ENCODE data around the gene SLC35F4. TPM values are rescaled to one million over a fixed set of nuclear protein-coding genes. Genes with fewer than 3 reads are reported as not detected.

The SLC35F4 gene
- not detected in 2 replicates for total RNA-seq
- long read RNA-seq: 0 reads

GRCh38 chr14:57865403-57866198, at the start of gene SLC35F4:
Gene SLC35F4 (minus strand): TSS chr14:57866092.
- H3K4me3 Mint-ChIP-seq (ENCODE audit: unreplicated experiment): no peak within 1 kb of the TSS
- no peak for TF ChIP-seq CTCF (IDR thresholded peaks at IDR 0.05)
- DNase-seq (ENCODE audit: extremely low spot score, unreplicated experiment): no peak
- H3K27ac Mint-ChIP-seq (ENCODE audit: unreplicated experiment): no peak within 1 kb of the TSS
- no peaks in the 10 kb centered on the region for H3K36me3 Mint-ChIP-seq (ENCODE audit: unreplicated experiment)
- H3K27me3 Mint-ChIP-seq (ENCODE audit: unreplicated experiment): peaks cover 29% of the 10 kb centered on the region
- no peaks in the 10 kb centered on the region for H3K4me1 Mint-ChIP-seq (ENCODE audit: unreplicated experiment)
- no peaks in the 10 kb centered on the region for H3K9me3 Mint-ChIP-seq (ENCODE audit: unreplicated experiment)

DNA sequence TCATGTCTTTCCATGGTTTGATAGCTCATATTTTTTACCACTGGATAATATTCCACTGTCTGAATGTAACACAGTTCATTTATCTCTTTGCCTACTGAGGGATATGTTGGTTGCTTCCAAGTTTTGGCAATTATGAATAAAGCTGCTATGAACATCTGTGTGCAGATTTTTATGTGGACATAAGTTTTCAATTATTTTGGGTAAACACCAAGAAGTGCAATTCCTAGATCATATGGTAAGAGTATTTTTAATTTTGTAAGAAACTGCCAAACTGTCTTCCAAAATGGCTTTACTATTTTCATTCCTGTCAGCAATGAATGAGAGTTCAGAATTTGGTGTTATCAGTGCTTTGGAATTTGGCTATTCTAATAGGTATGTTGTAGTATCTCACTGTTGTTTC, 43.7 kb upstream of the SLC35F4 start:
- no peak for DNase-seq (ENCODE audit: extremely low spot score, unreplicated experiment)
- Mint-ChIP-seq H3K9me3 (ENCODE audit: unreplicated experiment) (no peaks in the 10 kb centered on the region), H3K4me3 (ENCODE audit: unreplicated experiment) (no peak overlapping the region), H3K27ac (ENCODE audit: unreplicated experiment) (no peak overlapping the region), H3K27me3 (ENCODE audit: unreplicated experiment) (no peaks in the 10 kb centered on the region), H3K36me3 (ENCODE audit: unreplicated experiment) (no peaks in the 10 kb centered on the region), H3K4me1 (ENCODE audit: unreplicated experiment) (no peaks in the 10 kb centered on the region)
- no peak for TF ChIP-seq CTCF (IDR thresholded peaks at IDR 0.05)

DNA sequence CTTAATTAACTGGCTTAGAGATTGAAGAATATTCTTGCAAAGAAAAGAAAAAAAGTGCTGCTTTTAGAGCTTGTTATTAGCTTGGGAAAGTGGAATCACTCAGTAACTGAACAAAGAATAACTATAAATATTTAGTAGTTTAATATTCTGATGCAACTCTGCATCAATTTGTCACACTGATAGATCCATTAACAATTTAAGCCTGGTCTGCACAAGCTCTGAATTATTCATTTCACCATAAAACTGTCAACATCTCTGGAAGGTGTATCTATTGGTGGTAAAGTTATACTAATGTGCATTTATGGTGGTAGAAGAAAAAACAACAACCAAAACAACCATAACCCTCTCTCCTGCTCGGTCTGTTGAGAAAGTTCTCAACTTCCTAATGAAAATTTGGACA, 38.1 kb upstream of the SLC35F4 start:
- no peak overlapping the region for H3K27ac Mint-ChIP-seq (ENCODE audit: unreplicated experiment)
- no peak overlapping the region for H3K4me3 Mint-ChIP-seq (ENCODE audit: unreplicated experiment)
- TF ChIP-seq CTCF (IDR thresholded peaks at IDR 0.05): no peak
- H3K9me3 Mint-ChIP-seq (ENCODE audit: unreplicated experiment): no peaks in the 10 kb centered on the region
- no peaks in the 10 kb centered on the region for H3K36me3 Mint-ChIP-seq (ENCODE audit: unreplicated experiment)
- H3K27me3 Mint-ChIP-seq (ENCODE audit: unreplicated experiment): no peaks in the 10 kb centered on the region
- DNase-seq (ENCODE audit: extremely low spot score, unreplicated experiment): no peak
- no peaks in the 10 kb centered on the region for H3K4me1 Mint-ChIP-seq (ENCODE audit: unreplicated experiment)

- Mint-ChIP-seq H3K4me3 (ENCODE audit: unreplicated experiment) (no peak overlapping the region), H3K36me3 (ENCODE audit: unreplicated experiment) (no peaks in the 10 kb centered on the region), H3K27ac (ENCODE audit: unreplicated experiment) (no peak overlapping the region), H3K9me3 (ENCODE audit: unreplicated experiment) (no peaks in the 10 kb centered on the region), H3K4me1 (ENCODE audit: unreplicated experiment) (no peaks in the 10 kb centered on the region), H3K27me3 (ENCODE audit: unreplicated experiment) (peaks cover 2% of the 10 kb centered on the region)
- DNase-seq (ENCODE audit: extremely low spot score, unreplicated experiment): no peak
- no peak for TF ChIP-seq CTCF (IDR thresholded peaks at IDR 0.05)
These were observed 33.1 kb upstream of the SLC35F4 start for GRCh38 chr14:57898837-57899572.

DNA sequence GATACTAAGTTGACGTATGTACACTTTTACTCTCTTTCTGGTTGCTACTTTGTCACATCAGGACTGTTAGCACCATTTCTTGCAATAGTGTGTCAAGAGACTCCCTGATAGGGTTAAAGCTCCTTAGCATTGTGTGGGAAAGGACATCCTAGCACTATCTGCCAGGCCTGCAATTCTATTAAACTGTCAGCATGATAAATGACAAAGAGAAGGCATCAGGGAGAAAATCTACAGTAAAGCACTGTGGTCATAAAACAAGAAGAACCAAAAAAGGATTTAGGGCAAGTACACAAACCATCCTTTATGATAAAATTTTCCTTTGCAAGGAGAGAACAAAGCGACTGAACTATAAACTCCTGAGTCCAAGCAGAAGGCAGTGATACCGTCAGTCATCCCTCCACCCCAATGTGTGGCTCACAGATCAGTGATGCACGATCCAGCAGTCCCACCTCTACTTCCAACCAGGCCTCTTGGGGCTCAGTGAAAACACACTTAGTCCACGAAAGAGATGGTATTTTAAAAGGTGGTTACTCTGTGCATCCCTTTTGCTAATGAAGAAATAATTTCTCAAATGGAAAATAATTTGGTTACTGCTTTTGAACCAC, 31.4 kb upstream of the SLC35F4 start:
- TF ChIP-seq CTCF (IDR thresholded peaks at IDR 0.05): no peak
- Mint-ChIP-seq H3K27me3 (ENCODE audit: unreplicated experiment) (peaks cover 2% of the 10 kb centered on the region), H3K4me3 (ENCODE audit: unreplicated experiment) (no peak overlapping the region), H3K27ac (ENCODE audit: unreplicated experiment) (no peak overlapping the region), H3K36me3 (ENCODE audit: unreplicated experiment) (no peaks in the 10 kb centered on the region), H3K4me1 (ENCODE audit: unreplicated experiment) (no peaks in the 10 kb centered on the region), H3K9me3 (ENCODE audit: unreplicated experiment) (no peaks in the 10 kb centered on the region)
- DNase-seq (ENCODE audit: extremely low spot score, unreplicated experiment): no peak

All from osteocyte (in vitro differentiated cells).